Neural cell (in vitro differentiated cells): ENCODE measurements around the gene RNF34. TPM values are rescaled to one million over a fixed set of nuclear protein-coding genes. Genes with fewer than 3 reads are reported as not detected.

Experiments used
- H2AFZ ChIP-seq: fragments of 200-600, 300-800 bp; sonication (generic), shearing (Covaris generic); 2 replicates; pipeline ENCODE4 v1.6.0; 2014; ENCODE audit warnings: low read depth, mild to moderate bottlenecking, antibody characterized with exemption, low read length, moderate library complexity
- H3F3A ChIP-seq: fragments of 200-600 bp; shearing (Covaris generic); 2 replicates; pipeline ENCODE4 v1.6.1; 2016; ENCODE audit warnings: mild to moderate bottlenecking, moderate library complexity, mixed read lengths, antibody characterized with exemption, low read length; ENCODE audit not compliant: insufficient read depth, poor library complexity, severe bottlenecking
- H3K27ac ChIP-seq: fragments of 200-600, 300-800 bp; sonication (generic), shearing (Covaris generic); 2 replicates; pipeline ENCODE4 v1.5.1; 2014; ENCODE audit warnings: mild to moderate bottlenecking, low read length, moderate library complexity
- H3K27me3 ChIP-seq: fragments of 300-800, 200-600 bp; sonication (generic), shearing (Covaris generic); 2 replicates; pipeline ENCODE4 v1.6.0; 2014; ENCODE audit warnings: mild to moderate bottlenecking, low read depth, low read length, moderate library complexity; ENCODE audit not compliant: insufficient read depth
- H3K36me3 ChIP-seq: fragments of 300-800, 200-600 bp; sonication (generic), shearing (Covaris generic); 2 replicates; pipeline ENCODE4 v1.5.1; 2014; ENCODE audit warnings: mild to moderate bottlenecking, antibody characterized with exemption, low read length, moderate library complexity; ENCODE audit not compliant: insufficient read depth
- H3K4me2 ChIP-seq: fragments of 300-800, 200-600 bp; sonication (generic), shearing (Covaris generic); 2 replicates; pipeline ENCODE4 v1.6.0; 2014; ENCODE audit warnings: mild to moderate bottlenecking, low read length
- H3K4me3 ChIP-seq: fragments of 300-800, 200-600 bp; sonication (generic), shearing (Covaris generic); 2 replicates; pipeline ENCODE4 v1.5.1; 2014; ENCODE audit warnings: mild to moderate bottlenecking, low read length, moderate library complexity
- H3K79me2 ChIP-seq: fragments of 200-600 bp; shearing (Covaris generic); replicated peaks from 2 replicates; pipeline ENCODE4 v1.6.0; 2014; ENCODE audit warnings: mild to moderate bottlenecking, low read length, moderate library complexity; ENCODE audit not compliant: insufficient read depth
- H3K9ac ChIP-seq: fragments of 300-800, 200-600 bp; sonication (generic), shearing (Covaris generic); 2 replicates; pipeline ENCODE4 v1.6.1; 2016; ENCODE audit warnings: mild to moderate bottlenecking, low read length, mixed read lengths
- H3K9me2 ChIP-seq: fragments of 200-600 bp; shearing (Covaris generic); 2 replicates; pipeline ENCODE4 v1.6.1; 2016; ENCODE audit warnings: mild to moderate bottlenecking, low read length, mixed read lengths; ENCODE audit not compliant: insufficient read depth
- H3K9me3 ChIP-seq: fragments of 200-600, 300-800 bp; sonication (generic), shearing (Covaris generic); 2 replicates; pipeline ENCODE4 v1.6.1; 2016; ENCODE audit warnings: mild to moderate bottlenecking, mixed run types, low read length, moderate library complexity, mixed read lengths
- H4K20me1 ChIP-seq: fragments of 200-600 bp; shearing (Covaris generic); 2 replicates; pipeline ENCODE4 v1.6.1; 2016; ENCODE audit warnings: mild to moderate bottlenecking, mixed run types; ENCODE audit not compliant: insufficient read depth
- CTCF ChIP-seq: fragments of 450-650 bp; IDR thresholded peaks from 2 replicates; pipeline ENCODE4 v1.5.1; 2014; ENCODE audit warnings: antibody characterized with exemption, mild to moderate bottlenecking, moderate library complexity; ENCODE audit not compliant: poor library complexity, severe bottlenecking
- EP300 ChIP-seq: fragments of 450-650 bp; conservative IDR thresholded peaks from 2 replicates; pipeline ENCODE4 v1.6.1; 2014; ENCODE audit warnings: antibody characterized with exemption, mild to moderate bottlenecking, moderate library complexity; ENCODE audit not compliant: poor library complexity, severe bottlenecking
- EZH2 ChIP-seq: fragments of 200-600, 300-800 bp; shearing (Covaris generic), sonication (generic); IDR thresholded peaks from 2 replicates; pipeline ENCODE4 v1.6.1; 2014; ENCODE audit warnings: antibody characterized with exemption, low read length, borderline replicate concordance, mild to moderate bottlenecking; ENCODE audit not compliant: insufficient read depth, poor library complexity, severe bottlenecking
- MXI1 ChIP-seq: fragments of 450-650 bp; conservative IDR thresholded peaks from 2 replicates; pipeline ENCODE4 v1.6.1; 2014; ENCODE audit warnings: antibody characterized with exemption, mild to moderate bottlenecking; ENCODE audit not compliant: poor library complexity, severe bottlenecking
- POLR2AphosphoS5 ChIP-seq: IDR thresholded peaks from 2 replicates; pipeline ENCODE4 v1.6.1; 2012
- RAD21 ChIP-seq: fragments of 450-650 bp; conservative IDR thresholded peaks from 2 replicates; pipeline ENCODE4 v1.6.1; 2014; ENCODE audit warnings: antibody characterized with exemption, mild to moderate bottlenecking, moderate library complexity
- SMC3 ChIP-seq: fragments of 450-650 bp; conservative IDR thresholded peaks from 2 replicates; pipeline ENCODE4 v1.6.1; 2014; ENCODE audit warnings: antibody characterized with exemption, mild to moderate bottlenecking, moderate library complexity; ENCODE audit not compliant: poor library complexity
- TAF1 ChIP-seq: IDR thresholded peaks from 2 replicates; pipeline ENCODE4 v1.6.1; 2012; ENCODE audit warnings: low read depth
- polyA plus RNA-seq: library from polyadenylated mRNA; depleted of rRNA; stranded (reverse); fragments of >200 nt; gene quantifications from 2 replicates; pipeline ENCODE4 v1.2.3, GENCODE V29; 2014
- TF ChIP-seq, protein P1 (sequence below): IDR thresholded peaks from 2 replicates; pipeline ENCODE4 v1.6.1; 2012; ENCODE audit warnings: borderline replicate concordance

Gene RNF34
- polyA plus RNA-seq, 1 donor from 2014 or later = 68.8 TPM

DNA sequence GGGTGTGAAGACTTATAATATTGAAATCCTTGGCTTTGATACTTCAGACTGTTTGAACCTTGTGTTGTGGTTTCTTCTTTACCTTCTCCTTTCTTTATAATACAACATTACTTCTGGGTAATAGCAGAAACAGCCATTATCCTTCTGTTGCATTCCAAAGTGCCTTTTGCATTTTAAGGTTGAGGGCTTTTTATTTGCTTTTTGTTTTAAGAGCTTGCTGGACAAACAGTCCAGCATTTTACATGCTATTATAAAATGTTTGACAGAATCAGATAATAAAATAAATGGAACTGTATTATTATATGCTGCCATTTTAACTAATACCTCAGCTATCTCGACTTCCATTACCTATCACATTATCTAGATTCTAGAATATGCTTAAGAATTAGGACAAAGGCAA, 14.0 kb downstream of the RNF34 start:
- Histone ChIP-seq H3K4me3 (no peak overlapping the region), H2AFZ (no peak overlapping the region), H3K9me2 (no peaks in the 10 kb centered on the region), H3K27ac (no peak overlapping the region), H4K20me1 (no peaks in the 10 kb centered on the region), H3K4me2 (no peak overlapping the region), H3K9ac (no peak overlapping the region), H3K79me2 (no peaks in the 10 kb centered on the region), H3K36me3 (no peaks in the 10 kb centered on the region), H3K9me3 (no peaks in the 10 kb centered on the region), H3K27me3 (no peaks in the 10 kb centered on the region), H3F3A (no peaks in the 10 kb centered on the region)
- no peak for TF ChIP-seq RAD21
- TF ChIP-seq, protein P1, sequence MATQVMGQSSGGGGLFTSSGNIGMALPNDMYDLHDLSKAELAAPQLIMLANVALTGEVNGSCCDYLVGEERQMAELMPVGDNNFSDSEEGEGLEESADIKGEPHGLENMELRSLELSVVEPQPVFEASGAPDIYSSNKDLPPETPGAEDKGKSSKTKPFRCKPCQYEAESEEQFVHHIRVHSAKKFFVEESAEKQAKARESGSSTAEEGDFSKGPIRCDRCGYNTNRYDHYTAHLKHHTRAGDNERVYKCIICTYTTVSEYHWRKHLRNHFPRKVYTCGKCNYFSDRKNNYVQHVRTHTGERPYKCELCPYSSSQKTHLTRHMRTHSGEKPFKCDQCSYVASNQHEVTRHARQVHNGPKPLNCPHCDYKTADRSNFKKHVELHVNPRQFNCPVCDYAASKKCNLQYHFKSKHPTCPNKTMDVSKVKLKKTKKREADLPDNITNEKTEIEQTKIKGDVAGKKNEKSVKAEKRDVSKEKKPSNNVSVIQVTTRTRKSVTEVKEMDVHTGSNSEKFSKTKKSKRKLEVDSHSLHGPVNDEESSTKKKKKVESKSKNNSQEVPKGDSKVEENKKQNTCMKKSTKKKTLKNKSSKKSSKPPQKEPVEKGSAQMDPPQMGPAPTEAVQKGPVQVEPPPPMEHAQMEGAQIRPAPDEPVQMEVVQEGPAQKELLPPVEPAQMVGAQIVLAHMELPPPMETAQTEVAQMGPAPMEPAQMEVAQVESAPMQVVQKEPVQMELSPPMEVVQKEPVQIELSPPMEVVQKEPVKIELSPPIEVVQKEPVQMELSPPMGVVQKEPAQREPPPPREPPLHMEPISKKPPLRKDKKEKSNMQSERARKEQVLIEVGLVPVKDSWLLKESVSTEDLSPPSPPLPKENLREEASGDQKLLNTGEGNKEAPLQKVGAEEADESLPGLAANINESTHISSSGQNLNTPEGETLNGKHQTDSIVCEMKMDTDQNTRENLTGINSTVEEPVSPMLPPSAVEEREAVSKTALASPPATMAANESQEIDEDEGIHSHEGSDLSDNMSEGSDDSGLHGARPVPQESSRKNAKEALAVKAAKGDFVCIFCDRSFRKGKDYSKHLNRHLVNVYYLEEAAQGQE = no peak
- TF ChIP-seq SMC3 = no peak
- TF ChIP-seq MXI1 = no peak
- no peak for TF ChIP-seq POLR2AphosphoS5
- no peak for TF ChIP-seq EP300
- TF ChIP-seq TAF1 = no peak
- TF ChIP-seq EZH2 = no peak
- no peak for TF ChIP-seq CTCF

DNA sequence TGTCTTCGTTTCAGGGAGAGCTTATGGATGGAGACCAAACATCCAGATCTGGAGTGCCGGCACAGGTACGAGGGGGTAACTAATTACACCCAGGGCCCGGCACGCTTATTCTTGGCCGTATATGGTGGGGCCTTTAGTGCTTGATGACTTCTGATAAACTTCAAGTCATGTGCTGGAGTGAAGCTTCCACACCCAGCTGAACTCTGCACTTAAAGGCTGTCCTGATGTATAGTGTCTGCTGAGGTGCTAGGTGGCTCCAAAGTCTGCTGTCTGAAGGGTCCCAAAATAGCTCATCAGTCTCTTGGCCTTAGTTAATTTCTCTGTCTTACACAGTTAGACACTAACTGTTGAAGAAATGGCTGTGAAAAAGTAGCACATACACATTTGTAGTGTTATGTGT, 17.9 kb downstream of the RNF34 start:
- no peaks in the 10 kb centered on the region for H4K20me1 ChIP-seq
- no peak overlapping the region for H3K9ac ChIP-seq
- TF ChIP-seq CTCF (no peak), EP300 (no peak), MXI1 (no peak)
- TF ChIP-seq, protein P1 = no peak
- H3K27me3 ChIP-seq = no peaks in the 10 kb centered on the region
- H3K36me3 ChIP-seq = no peaks in the 10 kb centered on the region
- no peaks in the 10 kb centered on the region for H3K79me2 ChIP-seq
- no peaks in the 10 kb centered on the region for H3F3A ChIP-seq
- no peak overlapping the region for H2AFZ ChIP-seq
- no peaks in the 10 kb centered on the region for H3K9me2 ChIP-seq
- H3K27ac ChIP-seq = no peak overlapping the region
- H3K4me2 ChIP-seq = no peak overlapping the region
- H3K9me3 ChIP-seq = no peaks in the 10 kb centered on the region
- no peak overlapping the region for H3K4me3 ChIP-seq
